ENCODE data around the gene COX7A2. TPM values are rescaled to one million over a fixed set of nuclear protein-coding genes. Genes with fewer than 3 reads are reported as not detected.

COX7A2 gene
- total RNA-seq, 2 experiments from 2014 or later = 577 to 592 TPM

DNA sequence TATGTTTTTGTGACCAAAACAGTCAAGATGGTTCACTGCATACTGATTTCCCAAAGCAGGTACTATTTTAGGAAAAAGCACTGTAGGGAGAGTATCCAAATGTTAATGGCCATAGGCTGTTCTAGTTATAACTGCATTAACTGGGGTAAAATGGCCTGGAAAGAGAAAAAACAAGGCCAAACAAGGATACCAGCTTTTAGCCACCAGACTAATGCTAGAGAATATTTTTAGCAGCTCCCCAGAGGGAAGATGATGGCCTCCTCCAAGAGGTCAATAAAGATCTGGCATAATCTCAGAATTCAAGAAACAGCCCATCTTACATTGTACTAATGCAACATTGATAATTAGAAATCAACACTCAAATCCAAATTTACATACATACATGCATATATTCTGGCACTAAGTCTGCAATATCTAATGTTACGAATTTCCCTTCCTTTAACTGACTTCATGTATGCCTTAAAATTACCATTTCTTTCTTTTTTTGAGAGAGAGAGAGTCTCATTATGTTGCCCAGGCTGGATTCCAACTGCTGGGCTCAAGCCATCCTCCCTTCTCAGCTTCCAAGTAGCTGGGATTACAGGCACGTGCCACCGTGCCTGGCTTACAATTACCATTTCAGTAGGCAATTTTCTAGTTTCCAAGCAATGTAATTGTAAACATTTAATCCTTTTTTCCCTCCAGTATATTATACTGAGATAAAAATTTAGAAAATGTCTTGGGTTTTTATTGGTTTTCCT lies 9.3 kb downstream of the COX7A2 start:
- no peak overlapping the region for H3K27ac Mint-ChIP-seq

DNA sequence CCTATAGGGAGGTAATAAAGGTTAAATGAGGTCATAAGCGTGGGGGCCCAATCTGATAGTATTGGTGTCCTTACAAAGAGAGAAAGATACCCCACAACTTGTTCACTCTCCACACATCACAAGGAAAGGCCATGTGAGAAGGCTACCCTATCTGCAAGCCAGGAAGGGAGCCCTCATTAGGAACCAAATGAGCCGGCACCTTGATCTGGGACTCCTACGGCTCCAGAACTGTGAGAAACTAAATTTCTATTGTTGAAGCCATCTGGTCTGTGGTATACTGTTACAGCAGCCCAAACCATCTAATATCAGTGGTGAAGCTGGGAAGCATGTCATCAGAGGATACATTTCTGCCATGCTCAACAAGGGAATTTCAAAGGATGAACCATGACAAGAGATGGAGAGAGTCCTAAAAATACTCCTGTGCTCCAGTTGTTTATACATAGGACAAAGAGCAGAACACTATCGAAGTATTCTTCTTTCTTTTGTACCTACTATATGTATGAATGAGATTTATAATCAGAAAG lies 10.4 kb downstream of the COX7A2 start:
- no peak for DNase-seq
- no peaks in the 10 kb centered on the region for H3K4me1 Mint-ChIP-seq (ENCODE audit: low read depth)
- H3K27me3 Mint-ChIP-seq (ENCODE audit: low read depth) = no peaks in the 10 kb centered on the region
- CTCF ChIA-PET = interaction anchor here (4.1 kb wide), 1 partner anchor 24 kb away, joined by 15 read pairs; no protein-coding TSS in a partner anchor
- no peak overlapping the region for H3K27ac Mint-ChIP-seq
- no peaks in the 10 kb centered on the region for H3K9me3 Mint-ChIP-seq
- H3K4me3 Mint-ChIP-seq = no peak overlapping the region
- intact Hi-C loops (cut with micrococcal nuclease) = no loop called here
- peaks cover 5% of the 10 kb centered on the region for H3K36me3 Mint-ChIP-seq (ENCODE audit: low read depth)

More for the DNA sequence above, 9.3 kb downstream of the COX7A2 start:
- Mint-ChIP-seq H3K9me3 (no peaks in the 10 kb centered on the region), H3K4me1 (ENCODE audit: low read depth) (peaks cover 6% of the 10 kb centered on the region), H3K4me3 (no peak overlapping the region), H3K36me3 (ENCODE audit: low read depth) (peaks cover 10% of the 10 kb centered on the region), H3K27me3 (ENCODE audit: low read depth) (no peaks in the 10 kb centered on the region)
- CTCF ChIA-PET = interaction anchor here (4.1 kb wide), 1 partner anchor 25 kb away, joined by 15 read pairs; no protein-coding TSS in a partner anchor
- intact Hi-C loops (cut with micrococcal nuclease) = no loop called here
- DNase-seq = no peak

- CTCF ChIA-PET = no interaction called here
- intact Hi-C loops (cut with micrococcal nuclease) = no loop called here
- H3K4me3 Mint-ChIP-seq = no peak overlapping the region
- no peaks in the 10 kb centered on the region for H3K27me3 Mint-ChIP-seq (ENCODE audit: low read depth)
- H3K4me1 Mint-ChIP-seq (ENCODE audit: low read depth) = no peaks in the 10 kb centered on the region
- H3K27ac Mint-ChIP-seq = no peak overlapping the region
- DNase-seq = peak; percentile 16
- no peaks in the 10 kb centered on the region for H3K9me3 Mint-ChIP-seq
- H3K36me3 Mint-ChIP-seq (ENCODE audit: low read depth) = no peaks in the 10 kb centered on the region
Measured at GRCh38 chr6:75230484-75231325, 12.9 kb downstream of the COX7A2 start.

DNA sequence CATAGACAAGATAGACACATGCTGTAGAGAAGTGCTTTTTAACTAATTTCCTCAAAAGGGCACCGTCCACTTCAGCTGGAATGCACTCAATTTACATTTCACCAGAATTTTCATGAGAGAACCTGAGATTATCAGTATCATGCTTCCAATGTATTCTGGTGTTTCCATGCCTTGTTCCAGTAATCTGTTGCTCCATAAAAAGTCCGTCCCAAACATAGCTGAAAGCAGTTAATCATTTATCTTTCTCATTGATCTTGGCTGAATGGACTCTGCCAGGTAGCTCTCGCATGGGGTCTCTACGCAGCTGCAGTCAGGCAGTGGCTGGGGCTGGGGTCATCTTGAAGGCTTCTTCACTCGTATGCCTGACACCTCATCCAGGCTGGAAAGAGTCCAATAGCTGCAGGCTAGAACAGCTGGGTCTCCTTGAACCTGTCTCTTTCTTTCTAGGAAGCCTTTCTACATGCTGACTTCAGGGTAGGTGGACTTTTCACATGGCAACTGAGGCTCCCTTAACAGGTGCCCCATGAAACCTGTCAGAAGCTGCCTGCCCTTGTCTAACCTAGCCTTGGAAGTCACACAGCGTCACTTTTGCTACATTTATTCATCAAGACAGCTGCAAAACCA lies 19.2 kb downstream of the COX7A2 start:
- Mint-ChIP-seq H3K27ac (no peak overlapping the region), H3K27me3 (ENCODE audit: low read depth) (peaks cover 3% of the 10 kb centered on the region), H3K9me3 (no peaks in the 10 kb centered on the region), H3K4me3 (no peak overlapping the region), H3K36me3 (ENCODE audit: low read depth) (no peaks in the 10 kb centered on the region), H3K4me1 (ENCODE audit: low read depth) (no peaks in the 10 kb centered on the region)
- intact Hi-C loops (cut with micrococcal nuclease) = no loop called here
- no peak for DNase-seq
- CTCF ChIA-PET = interaction anchor here (2.9 kb wide), 1 partner anchor 15 kb away, joined by 26 read pairs; no protein-coding TSS in a partner anchor

- Mint-ChIP-seq H3K4me1 (ENCODE audit: low read depth) (no peaks in the 10 kb centered on the region), H3K9me3 (no peaks in the 10 kb centered on the region), H3K4me3 (no peak overlapping the region), H3K27me3 (ENCODE audit: low read depth) (peaks cover 3% of the 10 kb centered on the region), H3K27ac (no peak overlapping the region), H3K36me3 (ENCODE audit: low read depth) (no peaks in the 10 kb centered on the region)
- intact Hi-C loops (cut with micrococcal nuclease) = no loop called here
- CTCF ChIA-PET = interaction anchor here (2.9 kb wide), 1 partner anchor 14 kb away, joined by 26 read pairs; no protein-coding TSS in a partner anchor
- no peak for DNase-seq
Measured at GRCh38 chr6:75223428-75223827, 20.2 kb downstream of the COX7A2 start.

DNA sequence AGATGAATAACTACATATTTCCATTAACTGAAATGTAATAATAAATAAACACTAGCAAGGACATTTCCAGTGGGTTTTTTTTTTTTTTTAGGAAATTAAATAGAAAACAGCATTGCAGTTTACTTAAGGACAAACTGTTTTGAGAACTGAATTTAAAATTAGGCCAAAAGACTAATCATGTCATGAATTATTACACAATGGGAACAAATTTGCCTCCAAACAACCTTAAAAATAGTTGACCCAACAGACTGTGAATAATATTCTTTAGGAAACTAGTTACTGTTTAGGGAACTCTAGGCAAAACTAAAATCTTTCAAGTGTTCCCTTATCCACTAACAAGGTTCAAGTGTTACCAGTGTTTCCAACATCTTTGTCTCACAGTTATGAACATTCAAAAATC lies 21.3 kb downstream of the COX7A2 start:
- H3K9me3 Mint-ChIP-seq = no peaks in the 10 kb centered on the region
- no peaks in the 10 kb centered on the region for H3K36me3 Mint-ChIP-seq (ENCODE audit: low read depth)
- no peak overlapping the region for H3K4me3 Mint-ChIP-seq
- CTCF ChIA-PET = no interaction called here
- H3K27ac Mint-ChIP-seq = no peak overlapping the region
- no peaks in the 10 kb centered on the region for H3K4me1 Mint-ChIP-seq (ENCODE audit: low read depth)
- H3K27me3 Mint-ChIP-seq (ENCODE audit: low read depth) = peaks cover 5% of the 10 kb centered on the region
- no peak for DNase-seq
- intact Hi-C loops (cut with micrococcal nuclease) = no loop called here

- Mint-ChIP-seq H3K27me3 (ENCODE audit: low read depth) (peaks cover 8% of the 10 kb centered on the region), H3K4me3 (no peak overlapping the region), H3K27ac (no peak overlapping the region), H3K9me3 (no peaks in the 10 kb centered on the region), H3K4me1 (ENCODE audit: low read depth) (no peaks in the 10 kb centered on the region), H3K36me3 (ENCODE audit: low read depth) (no peaks in the 10 kb centered on the region)
- no peak for DNase-seq
- intact Hi-C loops (cut with micrococcal nuclease) = no loop called here
- CTCF ChIA-PET = interaction anchor here (1.3 to 2.6 kb wide), 3 partner anchors 10 to 1368 kb away, joined by 3 to 19 read pairs (median 9); no protein-coding TSS in a partner anchor
Measured at GRCh38 chr6:75221116-75221515, 22.5 kb downstream of the COX7A2 start.

GRCh38 chr6:75220357-75220756 lies 23.2 kb downstream of the COX7A2 start:
- Mint-ChIP-seq H3K27ac (no peak overlapping the region), H3K4me1 (ENCODE audit: low read depth) (no peaks in the 10 kb centered on the region), H3K9me3 (no peaks in the 10 kb centered on the region), H3K36me3 (ENCODE audit: low read depth) (no peaks in the 10 kb centered on the region), H3K27me3 (ENCODE audit: low read depth) (peaks cover 14% of the 10 kb centered on the region), H3K4me3 (no peak overlapping the region)
- DNase-seq = no peak
- intact Hi-C loops (cut with micrococcal nuclease) = no loop called here
- CTCF ChIA-PET = interaction anchor here (0.6 to 2.6 kb wide), 4 partner anchors 9 to 1367 kb away, joined by 3 to 19 read pairs (median 6); no protein-coding TSS in a partner anchor

DNA sequence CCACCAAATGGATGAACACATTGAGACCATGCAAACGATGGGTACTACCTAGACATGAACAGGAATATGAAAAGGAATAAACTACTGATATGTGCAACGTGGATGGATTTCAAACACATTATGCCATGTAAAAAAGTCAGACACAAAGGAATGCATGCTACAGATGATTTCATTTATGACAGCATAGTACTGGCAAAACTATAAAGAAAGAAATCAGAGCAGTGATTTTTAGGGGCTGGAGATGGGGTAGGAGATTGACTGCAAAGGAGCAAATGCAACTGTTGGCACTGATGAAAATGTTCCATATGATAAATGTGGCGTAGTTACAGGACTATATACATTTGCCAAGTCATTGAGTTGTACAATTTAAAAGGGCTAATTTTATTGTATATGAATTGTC lies 24.3 kb downstream of the COX7A2 start:
- H3K36me3 Mint-ChIP-seq (ENCODE audit: low read depth) = no peaks in the 10 kb centered on the region
- DNase-seq = no peak
- H3K27me3 Mint-ChIP-seq (ENCODE audit: low read depth) = peaks cover 17% of the 10 kb centered on the region
- intact Hi-C loops (cut with micrococcal nuclease) = no loop called here
- H3K9me3 Mint-ChIP-seq = no peaks in the 10 kb centered on the region
- no peak overlapping the region for H3K27ac Mint-ChIP-seq
- no peaks in the 10 kb centered on the region for H3K4me1 Mint-ChIP-seq (ENCODE audit: low read depth)
- no peak overlapping the region for H3K4me3 Mint-ChIP-seq
- CTCF ChIA-PET = interaction anchor here (2.5 to 2.6 kb wide), 2 partner anchors 8 to 11 kb away, joined by 9 to 19 read pairs; no protein-coding TSS in a partner anchor

GRCh38 chr6:75217193-75217592 lies 26.4 kb downstream of the COX7A2 start:
- H3K4me1 Mint-ChIP-seq (ENCODE audit: low read depth) = no peaks in the 10 kb centered on the region
- intact Hi-C loops (cut with micrococcal nuclease) = no loop called here
- no peaks in the 10 kb centered on the region for H3K9me3 Mint-ChIP-seq
- no peak overlapping the region for H3K27ac Mint-ChIP-seq
- CTCF ChIA-PET = no interaction called here
- no peak for DNase-seq
- H3K4me3 Mint-ChIP-seq = no peak overlapping the region
- no peaks in the 10 kb centered on the region for H3K36me3 Mint-ChIP-seq (ENCODE audit: low read depth)
- peaks cover 15% of the 10 kb centered on the region for H3K27me3 Mint-ChIP-seq (ENCODE audit: low read depth)

GRCh38 chr6:75215291-75215690 lies 28.3 kb downstream of the COX7A2 start:
- H3K9me3 Mint-ChIP-seq = no peaks in the 10 kb centered on the region
- H3K27ac Mint-ChIP-seq = no peak overlapping the region
- DNase-seq = no peak
- H3K27me3 Mint-ChIP-seq (ENCODE audit: low read depth) = peaks cover 24% of the 10 kb centered on the region
- no peaks in the 10 kb centered on the region for H3K36me3 Mint-ChIP-seq (ENCODE audit: low read depth)
- H3K4me1 Mint-ChIP-seq (ENCODE audit: low read depth) = peaks cover 2% of the 10 kb centered on the region
- CTCF ChIA-PET = no interaction called here
- intact Hi-C loops (cut with micrococcal nuclease) = no loop called here
- no peak overlapping the region for H3K4me3 Mint-ChIP-seq

GRCh38 chr6:75213732-75214131 lies 29.9 kb downstream of the COX7A2 start:
- no peaks in the 10 kb centered on the region for H3K9me3 Mint-ChIP-seq
- CTCF ChIA-PET = interaction anchor here (0.7 kb wide), 1 partner anchor 1500 kb away, joined by 3 read pairs; no protein-coding TSS in a partner anchor
- H3K4me3 Mint-ChIP-seq = no peak overlapping the region
- peaks cover 34% of the 10 kb centered on the region for H3K27me3 Mint-ChIP-seq (ENCODE audit: low read depth)
- intact Hi-C loops (cut with micrococcal nuclease) = no loop called here
- no peaks in the 10 kb centered on the region for H3K36me3 Mint-ChIP-seq (ENCODE audit: low read depth)
- peaks cover 6% of the 10 kb centered on the region for H3K4me1 Mint-ChIP-seq (ENCODE audit: low read depth)
- DNase-seq = no peak
- no peak overlapping the region for H3K27ac Mint-ChIP-seq
